Embryonic facial prominence (tissue), 1 donor: ENCODE results near the gene FARP1.

Source experiments
- DNase-seq: peaks from one replicate; pipeline ENCODE4 v3.0.0-alpha.2; 2016; ENCODE audit errors: extremely low spot score

FARP1 gene

GRCh38 chr13:98462241-98462882 lies 319.5 kb downstream of the FARP1 start:
- no peak for DNase-seq

- DNase-seq: no peak
Observed at GRCh38 chr13:98462946-98463345, 320.1 kb downstream of the FARP1 start.

GRCh38 chr13:98466634-98467236 lies 323.8 kb downstream of the FARP1 start:
- DNase-seq: no peak

GRCh38 chr13:98467263-98467985 lies 324.5 kb downstream of the FARP1 start:
- DNase-seq: no peak

- DNase-seq: no peak
Observed at GRCh38 chr13:98468361-98468760, 325.5 kb downstream of the FARP1 start.

GRCh38 chr13:98468929-98469328 lies 326.0 kb downstream of the FARP1 start:
- DNase-seq: no peak

GRCh38 chr13:98470920-98471319 lies 328.0 kb downstream of the FARP1 start:
- DNase-seq: no peak

- no peak for DNase-seq
Observed at GRCh38 chr13:98471934-98472333, 329.0 kb downstream of the FARP1 start.

GRCh38 chr13:98473135-98473787 lies 330.4 kb downstream of the FARP1 start:
- no peak for DNase-seq

GRCh38 chr13:98473788-98474144 lies 330.9 kb downstream of the FARP1 start:
- DNase-seq: no peak

- DNase-seq: no peak
Observed at GRCh38 chr13:98474292-98474691, 331.4 kb downstream of the FARP1 start.

GRCh38 chr13:98474761-98475160 lies 331.9 kb downstream of the FARP1 start:
- no peak for DNase-seq

GRCh38 chr13:98475522-98475921 lies 332.6 kb downstream of the FARP1 start:
- DNase-seq: no peak

GRCh38 chr13:98476106-98476505 lies 333.2 kb downstream of the FARP1 start:
- no peak for DNase-seq

GRCh38 chr13:98476538-98476966 lies 333.7 kb downstream of the FARP1 start:
- no peak for DNase-seq

GRCh38 chr13:98478189-98479129 lies 335.6 kb downstream of the FARP1 start:
- no peak for DNase-seq

GRCh38 chr13:98479496-98480003 lies 336.7 kb downstream of the FARP1 start:
- DNase-seq: no peak

GRCh38 chr13:98480915-98481877 lies 338.3 kb downstream of the FARP1 start:
- DNase-seq: no peak

- DNase-seq: no peak
Observed at GRCh38 chr13:98482476-98483444, 339.9 kb downstream of the FARP1 start.
